Measurements from ENCODE around the gene CHCHD5. TPM values are rescaled to one million over a fixed set of nuclear protein-coding genes. Genes with fewer than 3 reads are reported as not detected.

The CHCHD5 gene
- total RNA-seq (2012; rRNA removed) (4.8 and 8.1 TPM in 2 replicates), polyA plus RNA-seq (2012; rRNA removed) (40.1 and 46.2 TPM in 2 replicates), Bru-seq, nascent RNA (percentile 59 among the genes with signal in this experiment), BruChase-seq, experiment 1, labeled RNA remaining after a 6-hour chase (percentile 62 among the genes with signal in this experiment), BruChase-seq, experiment 2, labeled RNA remaining after a 2-hour chase (percentile 57 among the genes with signal in this experiment)
- 79.8 and 84.7 TPM in 2 replicates for polyA plus RNA-seq (2012; cell fraction: cytosol; rRNA removed)
- polyA plus RNA-seq (2012; cell fraction: nucleus; rRNA removed; ENCODE audit: low replicate concordance), result 19.4 and 30.5 TPM in 2 replicates
- long read RNA-seq, transcript CHCHD5-201 (4 exons, 691 nt), result major isoform, 11 of 14 reads
- long read RNA-seq, partial matches to known transcripts, result 1 of 14 reads
- long read RNA-seq, other reads (novel, unspliced or antisense), result 1 of 14 reads

DNA sequence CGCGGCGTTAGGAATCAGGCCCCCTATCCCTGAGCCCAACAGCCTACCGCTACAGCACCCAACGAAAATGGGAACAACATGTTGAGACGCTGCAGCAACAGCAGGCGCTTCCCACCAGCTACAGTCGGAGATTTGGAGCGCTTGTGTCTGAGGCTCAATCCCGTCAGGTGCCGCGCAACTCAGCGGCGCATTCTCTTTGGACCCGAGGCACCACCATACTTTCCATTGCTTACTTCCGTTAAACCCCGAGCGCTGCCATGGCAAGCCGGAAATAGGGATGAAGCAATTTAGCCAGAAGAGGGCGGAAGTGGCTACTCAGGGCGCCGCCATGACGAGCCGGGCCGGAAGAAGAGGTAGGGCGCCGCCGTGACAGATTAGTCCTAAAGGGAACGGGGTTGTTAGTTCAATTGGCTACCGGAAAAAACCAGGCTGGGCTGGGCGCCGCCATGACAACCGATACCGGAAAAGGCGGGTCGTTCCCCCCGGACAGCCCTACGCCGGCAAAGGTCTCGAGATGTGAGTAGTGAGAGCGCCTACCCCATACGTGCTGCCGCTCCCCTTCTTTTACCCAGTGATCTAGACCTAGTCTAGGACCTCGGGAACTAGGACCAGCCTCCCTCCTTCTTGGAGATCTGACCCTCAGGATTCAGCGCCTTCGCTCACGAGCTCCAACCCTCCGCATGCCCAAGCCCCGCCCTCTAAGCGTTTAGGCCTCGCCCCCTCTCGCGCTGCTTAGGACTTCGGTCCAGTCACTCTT, at the start of gene CHCHD5:
Gene CHCHD5 (plus strand): TSS at position 476 of the 757 bp plus-strand sequence. CDS start 39 bp downstream, at position 515.
- peak within 1 kb of the TSS; percentile 88; the same call in 2 of the 3 replicates for H2BK15ac ChIP-seq (ENCODE audit: low read depth, low read length)
- ChIA-PET POLR2A (ENCODE audit: unreplicated experiment) (interaction anchor here (0.5 kb wide), 1 partner anchor 102 kb away, joined by 6 read pairs; no protein-coding TSS in a partner anchor), CTCF (interaction anchor here (0.5 to 1.3 kb wide), 5 partner anchors 16 to 406 kb away, joined by 3 to 4 read pairs (median 3); no protein-coding TSS in a partner anchor)
- H2BK120ac ChIP-seq (ENCODE audit: low read depth, low read length), result peak within 1 kb of the TSS; percentile 92
- no peaks in the 10 kb centered on the region for H3K9me3 ChIP-seq (ENCODE audit: control insufficient read depth, insufficient read depth, low read length)
- intact Hi-C loops (cut with micrococcal nuclease) (loop anchor here (5.0 kb wide), 1 partner anchor 143 kb away; no protein-coding TSS in a partner anchor), dilution Hi-C loops (cut with HindIII; ENCODE audit: low sequenced_read_pairs, unreplicated experiment) (no loop called here), in situ Hi-C loops (cut with MboI; ENCODE audit: low sequenced_read_pairs) (no loop called here)
- H3K9ac ChIP-seq (ENCODE audit: low read depth, low read length), result peak within 1 kb of the TSS; percentile 81
- H4K8ac ChIP-seq (ENCODE audit: low read depth in 2 of 2, low read length in 2 of 2), result peak within 1 kb of the TSS; percentile 96 to 100
- H3K79me1 ChIP-seq (ENCODE audit: low read depth in 1 of 2, low read length in 2 of 2), result peaks cover 5 to 37% of the 10 kb centered on the region in 2 experiments
- peak within 1 kb of the TSS; percentile 80 for H2BK5ac ChIP-seq (ENCODE audit: low read depth, low read length, poor library complexity, severe bottlenecking)
- H3K27ac ChIP-seq (ENCODE audit: insufficient read depth, low read length), result peak within 1 kb of the TSS; percentile 84
- no peaks in the 10 kb centered on the region for H3K27me3 ChIP-seq (ENCODE audit: control insufficient read depth, insufficient read depth, low read length)
- peaks cover 6% of the 10 kb centered on the region for H3K36me3 ChIP-seq (ENCODE audit: control insufficient read depth, insufficient read depth, low read length)
- H2AFZ ChIP-seq (replicated peaks; ENCODE audit: low read length, poor library complexity), result peak within 1 kb of the TSS; percentile 100
- peak within 1 kb of the TSS; percentile 96 for H2AK9ac ChIP-seq (replicated peaks; ENCODE audit: low read depth, low read length, poor library complexity)
- peak within 1 kb of the TSS; percentile 98 for H4K91ac ChIP-seq (ENCODE audit: insufficient read depth, low read depth, low read length)
- H2AK5ac ChIP-seq (ENCODE audit: low read depth, low read length), result peak within 1 kb of the TSS; percentile 89
- ATAC-seq (ENCODE audit: low read depth), result peak; percentile 89
- H3K56ac ChIP-seq (ENCODE audit: extremely low read depth, insufficient read depth, low read length), result peak within 1 kb of the TSS; percentile 98
- H3K4me1 ChIP-seq (ENCODE audit: control insufficient read depth, insufficient read depth, low read length), result peaks cover 6% of the 10 kb centered on the region
- peak within 1 kb of the TSS; percentile 83 for H3K4me2 ChIP-seq (ENCODE audit: low read depth, low read length)
- WGBS, 2 experiments (ENCODE audit: extremely low coverage in 2 of 2, insufficient read length in 1 of 2), result 0% methylated on average over 24 of the region's 54 CpGs; no CpG with 5 or more reads in 1 of the 2 experiments
- peak within 1 kb of the TSS; percentile 97 for H4K5ac ChIP-seq (ENCODE audit: low read depth, low read length)
- H3K14ac ChIP-seq (replicated peaks; ENCODE audit: low read depth, low read length), result peak within 1 kb of the TSS; percentile 99
- peak; percentile 94 for DNase-seq
- no TSS peak for BruUV-seq (replicated peaks)
- H3K23ac ChIP-seq (ENCODE audit: low read depth, low read length), result peak within 1 kb of the TSS; percentile 100
- peak within 1 kb of the TSS; percentile 78; the same call in 1 of the 2 replicates for H2BK20ac ChIP-seq (ENCODE audit: low read depth, low read length)
- H4K20me1 ChIP-seq (ENCODE audit: insufficient read depth, low read length), result no peaks in the 10 kb centered on the region
- H3K4me3 ChIP-seq (ENCODE audit: insufficient read depth, low read depth, low read length), result peak within 1 kb of the TSS; percentile 56
- peaks cover 14% of the 10 kb centered on the region for H3K9me1 ChIP-seq (ENCODE audit: insufficient read depth, low read length)
- H3K18ac ChIP-seq (ENCODE audit: low read depth, low read length), result peak within 1 kb of the TSS; percentile 78
- H3K4ac ChIP-seq (ENCODE audit: low read depth, low read length), result peak within 1 kb of the TSS; percentile 99
- TF ChIP-seq FOS (IDR thresholded peaks at IDR 0.05; ENCODE audit: low read depth, low read length) (0 out of 2 replicates have a peak, but pooled peaks have one; percentile 1), NFE2L2 (IDR thresholded peaks at IDR 0.05; ENCODE audit: low read depth, low read length) (no peak), USF2 (IDR thresholded peaks at IDR 0.05; ENCODE audit: low read depth, low read length) (0 out of 2 replicates have a peak, but pooled peaks have one; percentile 9), CEBPB (IDR thresholded peaks at IDR 0.05; ENCODE audit: low read depth, low read length) (peak; percentile 98), MXI1 (IDR thresholded peaks at IDR 0.05; ENCODE audit: borderline replicate concordance, low read depth, low read length) (peak; percentile 59; the same call in 1 of the 2 replicates), SMC3 (IDR thresholded peaks at IDR 0.05; ENCODE audit: low read depth, low read length) (no peak), BHLHE40 (IDR thresholded peaks at IDR 0.05; ENCODE audit: low read depth, low read length) (0 out of 2 replicates have a peak, but pooled peaks have one; percentile 33), RFX5 (IDR thresholded peaks at IDR 0.05; ENCODE audit: low read depth, low read length) (no peak), POLR2A (IDR thresholded peaks at IDR 0.05; ENCODE audit: low read depth, low read length) (peak; percentile 89), CHD1 (IDR thresholded peaks at IDR 0.05; ENCODE audit: low read depth, low read length) (no peak)
- TF ChIP-seq, protein P1, sequence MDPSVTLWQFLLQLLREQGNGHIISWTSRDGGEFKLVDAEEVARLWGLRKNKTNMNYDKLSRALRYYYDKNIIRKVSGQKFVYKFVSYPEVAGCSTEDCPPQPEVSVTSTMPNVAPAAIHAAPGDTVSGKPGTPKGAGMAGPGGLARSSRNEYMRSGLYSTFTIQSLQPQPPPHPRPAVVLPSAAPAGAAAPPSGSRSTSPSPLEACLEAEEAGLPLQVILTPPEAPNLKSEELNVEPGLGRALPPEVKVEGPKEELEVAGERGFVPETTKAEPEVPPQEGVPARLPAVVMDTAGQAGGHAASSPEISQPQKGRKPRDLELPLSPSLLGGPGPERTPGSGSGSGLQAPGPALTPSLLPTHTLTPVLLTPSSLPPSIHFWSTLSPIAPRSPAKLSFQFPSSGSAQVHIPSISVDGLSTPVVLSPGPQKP (IDR thresholded peaks at IDR 0.05; ENCODE audit: borderline replicate concordance, low read depth, low read length), result no peak

Data from IMR-90 (cell line).